VCaP (cell line): ENCODE data around the gene IFTAP.

Source experiments
- H3K27ac ChIP-seq: fragments of 450-650 bp; 2 replicates; pipeline ENCODE4 v1.5.1; 2017
- CTCF ChIP-seq: fragments of 450-650 bp; conservative IDR thresholded peaks from 2 replicates; pipeline ENCODE4 v1.5.1; 2017; ENCODE audit warnings: mild to moderate bottlenecking, moderate library complexity

The IFTAP gene

DNA sequence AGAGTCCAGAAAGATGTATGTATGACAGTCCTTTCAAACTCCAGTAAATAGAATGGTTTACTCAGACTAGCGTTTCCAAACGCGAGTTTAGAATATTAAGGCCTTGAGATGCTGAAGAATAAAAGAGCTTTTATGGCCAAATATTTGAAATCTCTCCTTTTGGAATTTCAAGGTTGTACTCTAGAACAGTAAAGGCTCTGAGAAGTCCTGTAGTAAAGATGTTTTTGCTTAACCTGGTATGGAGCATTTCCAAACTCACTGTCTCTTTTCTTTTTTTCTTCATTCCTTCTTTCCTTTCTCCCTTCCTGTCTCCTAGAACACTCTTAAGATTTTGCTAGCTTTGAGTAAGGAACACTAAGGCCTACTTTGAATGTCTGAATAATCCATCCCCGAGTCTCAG is 95.1 kb downstream of the IFTAP start:
- TF ChIP-seq CTCF = no peak
- H3K27ac ChIP-seq = no peak overlapping the region

- no peak for TF ChIP-seq CTCF
- no peak overlapping the region for H3K27ac ChIP-seq
Observed at GRCh38 chr11:36692704-36693103, 98.4 kb downstream of the IFTAP start.

GRCh38 chr11:36693139-36693843 is 99.0 kb downstream of the IFTAP start:
- TF ChIP-seq CTCF = no peak
- H3K27ac ChIP-seq = no peak overlapping the region

GRCh38 chr11:36695111-36695510 is 100.8 kb downstream of the IFTAP start:
- no peak overlapping the region for H3K27ac ChIP-seq
- no peak for TF ChIP-seq CTCF

- no peak overlapping the region for H3K27ac ChIP-seq
Observed at GRCh38 chr11:36695571-36695970, 101.3 kb downstream of the IFTAP start.

DNA sequence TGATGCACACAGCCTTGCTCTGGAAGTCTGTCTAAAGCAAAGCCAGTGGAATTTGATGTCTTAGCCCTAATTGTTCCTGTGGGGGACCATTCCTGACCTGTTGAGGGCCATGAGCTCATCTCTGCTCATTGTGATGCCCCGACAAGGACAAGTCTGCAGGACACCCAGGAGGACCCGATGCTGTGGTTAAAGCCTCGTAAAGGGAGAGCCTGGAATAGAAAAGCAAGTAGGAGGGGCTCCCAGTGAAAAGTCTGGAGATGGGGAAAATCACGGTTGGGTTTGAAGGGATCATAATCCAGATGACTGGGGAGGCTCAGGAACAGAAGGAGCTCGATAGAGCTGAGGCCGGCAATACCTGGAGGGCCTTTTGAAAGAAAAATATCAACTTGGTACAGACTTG is 102.2 kb downstream of the IFTAP start:
- no peak for TF ChIP-seq CTCF
- H3K27ac ChIP-seq = no peak overlapping the region

More at GRCh38 chr11:36695571-36695970, 101.3 kb downstream of the IFTAP start:
- TF ChIP-seq CTCF = no peak

GRCh38 chr11:36699271-36699670 is 105.0 kb downstream of the IFTAP start:
- TF ChIP-seq CTCF = no peak

More at GRCh38 chr11:36699271-36699670, 105.0 kb downstream of the IFTAP start:
- no peak overlapping the region for H3K27ac ChIP-seq
